ENCODE measurements around the gene RASGRF1.

Gene RASGRF1

GRCh38 chr15:79066391-79067071 lies 24.0 kb downstream of the RASGRF1 start:
- DNase-seq (ENCODE audit: low read depth) = no peak

DNA sequence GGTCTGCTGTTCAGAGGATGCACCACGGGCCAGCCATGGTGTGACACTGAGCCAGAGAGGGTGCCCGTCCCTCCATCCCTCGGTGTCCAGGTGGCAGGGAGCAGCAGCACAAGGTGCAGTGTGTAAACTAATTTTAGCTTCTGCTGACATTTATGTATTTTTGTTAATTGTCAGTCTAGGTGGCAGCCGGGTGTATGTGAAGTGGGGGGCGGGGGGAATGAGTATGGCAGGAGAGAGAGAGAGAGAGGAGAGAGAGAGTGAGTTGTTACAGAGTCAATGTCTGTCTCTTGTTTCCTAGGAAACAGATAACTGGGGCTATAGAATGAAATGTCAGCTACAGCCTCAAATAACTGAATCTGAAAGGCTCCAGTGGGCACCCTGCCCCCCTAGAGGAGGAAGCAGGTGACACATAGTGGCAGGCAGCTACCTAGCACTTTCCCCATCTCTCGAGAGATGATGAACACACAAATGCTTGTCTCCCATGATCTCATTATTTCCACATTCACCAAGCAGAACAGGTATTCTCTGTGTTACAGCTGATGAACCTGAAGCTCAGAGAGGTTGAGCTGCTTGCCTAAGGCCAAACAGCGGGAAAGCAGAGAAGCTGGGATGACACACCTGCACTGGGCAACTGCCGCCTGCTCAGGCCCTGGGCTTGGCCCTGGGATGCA lies 24.7 kb downstream of the RASGRF1 start:
- no peak for DNase-seq (ENCODE audit: low read depth)

- no peak for DNase-seq (ENCODE audit: low read depth)
Observed at GRCh38 chr15:79065361-79065705, 25.2 kb downstream of the RASGRF1 start.

DNA sequence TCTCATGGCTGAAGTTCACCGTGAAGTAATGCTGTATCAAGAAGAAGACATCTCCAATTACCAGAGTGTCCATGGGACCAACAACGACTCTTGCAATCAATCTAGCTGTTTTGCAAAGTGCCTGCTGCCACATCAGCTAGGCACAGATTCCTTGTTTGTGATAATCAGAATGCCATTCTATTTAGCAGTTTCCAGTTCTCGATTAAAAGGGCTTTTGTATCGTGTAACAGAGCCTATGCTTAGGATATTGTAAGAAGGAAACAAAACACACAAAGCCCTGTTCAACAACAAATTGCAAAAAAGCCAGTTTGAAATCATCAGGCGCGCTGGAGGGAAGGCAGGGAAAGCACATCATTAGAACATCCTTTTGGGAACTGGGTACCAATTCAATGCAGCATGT lies 26.1 kb downstream of the RASGRF1 start:
- no peak for DNase-seq (ENCODE audit: low read depth)

DNA sequence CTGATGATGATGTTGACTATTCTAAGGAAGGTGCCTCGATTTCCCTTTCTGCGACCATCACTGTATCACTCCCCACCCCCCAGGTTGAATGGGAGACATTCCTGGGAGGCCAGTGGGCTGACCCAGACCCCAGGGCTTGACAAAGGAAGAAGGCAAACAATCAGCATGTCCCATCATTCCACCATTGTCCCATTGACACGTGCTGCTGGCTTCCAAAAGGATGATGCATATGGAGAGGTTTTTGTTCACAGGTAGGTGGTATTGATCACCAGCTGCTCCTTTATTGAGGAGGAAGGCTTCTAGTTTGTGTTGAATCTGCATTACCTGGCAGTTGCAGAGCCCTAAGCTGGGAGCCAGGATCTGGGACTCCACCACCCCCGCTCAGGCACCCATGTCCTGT lies 30.4 kb downstream of the RASGRF1 start:
- DNase-seq (ENCODE audit: low read depth) = no peak

GRCh38 chr15:79059081-79059572 lies 31.5 kb downstream of the RASGRF1 start:
- no peak for DNase-seq (ENCODE audit: low read depth)

GRCh38 chr15:79058260-79058850 lies 32.2 kb downstream of the RASGRF1 start:
- no peak for DNase-seq (ENCODE audit: low read depth)

GRCh38 chr15:79057050-79057449 lies 33.5 kb downstream of the RASGRF1 start:
- no peak for DNase-seq (ENCODE audit: low read depth)

DNA sequence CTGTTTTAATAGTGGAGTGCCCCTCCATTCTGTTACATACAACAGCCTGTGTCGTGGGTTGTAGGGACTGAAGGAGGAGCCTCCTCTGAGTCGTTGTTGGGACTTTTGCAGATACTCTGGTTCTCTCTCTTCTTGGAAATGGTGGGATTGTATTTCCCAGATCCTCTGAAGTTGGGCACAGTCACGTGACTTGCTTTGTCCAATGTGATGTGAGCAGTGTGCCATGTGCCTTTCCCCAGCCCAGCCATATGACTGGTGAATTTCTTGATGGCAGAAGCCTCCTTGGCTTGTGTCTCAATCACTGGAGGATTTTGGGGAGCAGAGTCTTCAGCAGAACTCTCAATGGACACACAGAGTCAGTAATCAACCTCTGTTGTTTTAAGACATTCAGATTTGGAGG lies 36.2 kb downstream of the RASGRF1 start:
- no peak for DNase-seq (ENCODE audit: low read depth)

GRCh38 chr15:79053894-79054293 lies 36.7 kb downstream of the RASGRF1 start:
- DNase-seq (ENCODE audit: low read depth) = no peak

DNA sequence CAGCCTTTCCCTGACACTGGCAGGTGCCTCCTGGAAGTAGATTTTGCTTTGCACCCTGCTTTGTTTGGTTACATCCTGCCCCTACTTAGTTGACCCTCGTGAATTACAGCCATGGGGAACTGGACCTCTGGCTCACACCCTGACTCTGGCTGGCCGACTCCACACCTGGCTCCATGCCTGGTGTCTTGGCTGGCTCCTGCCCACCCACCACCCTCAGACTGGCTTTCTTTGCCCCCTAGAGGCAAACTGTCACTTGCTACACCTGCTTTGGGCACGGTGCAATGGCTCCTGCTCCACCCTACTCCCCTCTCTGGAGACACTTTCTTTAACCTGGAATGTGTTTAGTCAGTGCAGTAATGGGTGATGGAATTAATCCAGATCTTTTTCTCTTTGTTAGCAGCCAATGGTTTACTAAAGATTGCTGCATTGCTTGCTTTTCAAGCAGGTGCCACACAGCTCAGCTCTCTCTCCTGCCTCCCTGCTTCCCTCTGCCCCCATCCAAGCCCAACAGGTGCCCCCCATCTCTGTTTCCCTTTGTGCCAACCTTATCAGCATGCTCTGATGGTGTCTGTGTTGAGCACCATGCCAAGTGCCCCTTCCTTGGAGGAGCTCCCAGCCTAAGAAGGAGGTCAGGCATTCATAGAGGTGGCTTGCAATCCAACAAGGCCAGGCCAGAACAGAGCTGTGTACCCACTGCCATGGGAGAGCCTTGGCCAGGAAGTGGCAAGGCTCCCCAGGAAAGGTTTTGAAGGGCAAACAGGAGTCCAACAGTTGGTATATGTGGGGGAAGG lies 38.4 kb downstream of the RASGRF1 start:
- no peak for DNase-seq (ENCODE audit: low read depth)

DNA sequence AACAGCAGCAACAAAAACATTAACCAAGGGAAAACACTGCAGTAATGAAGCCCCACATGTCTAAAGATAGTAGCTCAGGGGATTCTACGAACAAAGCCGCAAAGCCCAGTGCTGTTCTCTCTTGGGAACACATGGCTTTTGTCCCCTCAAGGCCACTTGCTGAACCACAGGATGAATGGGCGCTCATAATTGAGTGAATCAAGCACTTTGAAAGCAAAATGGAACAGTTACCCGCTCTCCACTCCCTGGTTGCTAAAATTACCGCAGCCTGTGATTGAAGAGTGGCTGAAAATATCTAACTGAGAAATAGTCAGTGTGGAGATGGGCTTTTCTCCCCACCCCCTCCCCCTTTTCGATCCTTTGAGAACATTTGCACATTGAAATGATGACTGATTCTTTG lies 39.6 kb downstream of the RASGRF1 start:
- no peak for DNase-seq (ENCODE audit: low read depth)

GRCh38 chr15:79050341-79050740 lies 40.2 kb downstream of the RASGRF1 start:
- no peak for DNase-seq (ENCODE audit: low read depth)

DNA sequence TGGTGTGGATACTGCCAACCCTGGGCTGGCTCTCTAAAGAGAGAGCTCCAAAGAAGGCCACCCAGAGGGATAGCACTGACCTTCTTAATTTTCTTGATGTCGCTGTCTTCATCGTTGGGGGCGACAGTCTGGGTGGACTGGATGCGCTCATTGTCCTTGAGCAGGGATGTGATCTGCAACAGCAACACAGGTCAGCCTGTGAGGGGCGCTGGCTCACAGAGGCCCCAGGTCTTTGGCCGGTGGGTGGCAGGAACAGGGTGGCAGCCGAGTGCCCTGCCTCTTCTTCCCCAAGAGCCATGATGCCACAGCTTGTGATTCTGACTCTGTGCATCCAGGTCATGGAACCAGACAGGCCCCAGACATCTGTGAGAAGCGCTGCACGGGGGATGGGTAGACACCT lies 41.2 kb downstream of the RASGRF1 start:
- DNase-seq (ENCODE audit: low read depth) = no peak

- DNase-seq (ENCODE audit: low read depth) = no peak
Observed at GRCh38 chr15:79047676-79048439, 42.7 kb downstream of the RASGRF1 start.

- no peak for DNase-seq (ENCODE audit: low read depth)
Observed at GRCh38 chr15:79046691-79047404, 43.7 kb downstream of the RASGRF1 start.

DNA sequence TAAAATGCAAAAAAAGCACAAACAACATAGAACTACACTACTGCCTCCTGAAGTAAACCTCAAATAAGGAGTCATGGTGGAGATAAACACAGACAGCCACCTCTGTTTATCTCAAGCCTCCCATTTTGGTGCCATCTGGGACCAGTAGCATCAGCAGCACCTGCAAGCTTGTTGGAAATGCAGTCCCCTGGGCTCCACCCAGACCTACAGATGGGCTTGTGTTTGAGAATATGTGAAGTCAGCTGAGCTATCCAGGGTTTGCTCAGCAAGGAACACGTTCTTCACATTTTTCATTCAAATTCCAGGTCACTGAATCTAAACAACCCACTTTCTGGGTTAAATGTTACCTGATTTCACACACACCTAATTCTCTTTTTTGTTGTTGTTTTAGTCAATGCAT lies 45.5 kb downstream of the RASGRF1 start:
- no peak for DNase-seq (ENCODE audit: low read depth)

- no peak for DNase-seq (ENCODE audit: low read depth)
Observed at GRCh38 chr15:79042213-79042928, 48.2 kb downstream of the RASGRF1 start.

DNA sequence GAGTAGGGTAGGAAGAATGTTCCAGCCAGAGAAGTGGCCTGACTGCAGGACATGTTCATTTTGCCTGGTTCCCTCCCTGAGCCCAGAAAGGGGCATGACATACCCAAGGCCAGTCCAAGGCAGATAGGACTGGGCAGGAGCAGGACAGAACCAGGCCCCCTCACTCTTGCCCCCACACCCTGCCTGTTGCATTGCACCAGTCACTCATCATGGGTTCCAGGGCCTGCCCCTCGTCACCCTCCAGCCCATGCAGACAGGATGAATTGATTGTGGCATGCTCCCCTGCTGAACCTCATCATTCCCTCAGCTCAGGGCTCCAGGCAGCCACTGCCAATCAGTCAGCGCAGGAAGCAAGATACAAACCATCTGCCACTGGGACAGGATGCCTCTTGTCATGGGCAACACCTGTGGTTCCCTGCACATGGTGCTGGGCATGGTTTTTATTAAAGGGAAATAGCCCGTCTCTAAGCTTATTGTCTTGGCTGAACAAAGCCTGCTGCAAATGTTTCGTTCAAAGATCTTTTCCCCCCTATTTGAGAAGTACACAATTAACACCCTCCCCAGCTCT lies 48.9 kb downstream of the RASGRF1 start:
- no peak for DNase-seq (ENCODE audit: low read depth)

DNA sequence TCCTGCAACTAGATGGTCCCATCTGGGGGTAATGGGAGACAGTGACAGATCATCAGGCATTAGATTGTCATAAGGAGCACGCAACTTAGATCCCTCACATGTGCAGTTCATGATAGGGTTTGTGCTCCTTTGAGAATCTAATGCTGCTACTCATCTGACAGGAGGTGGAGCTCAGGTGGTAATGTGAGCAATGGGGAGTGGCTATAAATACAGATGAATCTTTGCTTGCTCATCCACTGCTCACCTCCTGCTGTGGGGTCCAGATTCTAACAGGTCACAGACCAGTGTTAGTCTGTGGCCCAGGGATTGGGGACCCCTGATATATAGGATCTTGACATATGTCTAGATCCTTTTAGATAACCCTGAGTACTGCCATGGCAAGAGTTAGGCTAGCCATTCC lies 52.7 kb downstream of the RASGRF1 start:
- no peak for DNase-seq (ENCODE audit: low read depth)

Data from stimulated activated CD8-positive, alpha-beta memory T cell treated with anti-CD3 and anti-CD28 coated beads, Interleukin-12 subunit alpha, Interleukin-12 subunit beta, amount 100 ng/mL, for 4 hours (primary cell).